Esophagus (tissue), 2 donors: ENCODE measurements around the gene IL10RA. TPM values are rescaled to one million over a fixed set of nuclear protein-coding genes. Genes with fewer than 3 reads are reported as not detected.

Source experiments
- H3K27ac ChIP-seq, 2 donors: one replicate each; pipeline ENCODE4 v1.5.1; 2013; ENCODE audit warnings: low read depth in 2 of 2, mild to moderate bottlenecking in 2 of 2, inconsistent platforms in 1 of 2, low read length in 1 of 2, moderate library complexity in 1 of 2
- H3K27me3 ChIP-seq, 2 donors: one replicate each; pipeline ENCODE4 v1.6.1; 2013; ENCODE audit warnings: low read length in 2 of 2, control low read depth in 1 of 2, mild to moderate bottlenecking in 1 of 2; ENCODE audit not compliant: insufficient read depth in 2 of 2, control insufficient read depth in 1 of 2
- H3K36me3 ChIP-seq, 2 donors: one replicate each; pipeline ENCODE4 v1.6.1; 2013; ENCODE audit warnings: low read length in 1 of 2; ENCODE audit not compliant: control insufficient read depth in 2 of 2, insufficient read depth in 2 of 2
- H3K4me1 ChIP-seq, 2 donors: one replicate each; pipeline ENCODE4 v1.6.1; 2013; ENCODE audit warnings: low read length in 1 of 2; ENCODE audit not compliant: control insufficient read depth in 2 of 2, insufficient read depth in 2 of 2
- H3K4me3 ChIP-seq, 2 donors: one replicate each; pipeline ENCODE4 v1.5.1; 2013; ENCODE audit warnings: low read length in 2 of 2, mild to moderate bottlenecking in 2 of 2, low read depth in 1 of 2, moderate library complexity in 1 of 2
- H3K9me3 ChIP-seq, 2 donors: one replicate each; pipeline ENCODE4 v1.6.1; 2013; ENCODE audit warnings: mild to moderate bottlenecking in 2 of 2, low read depth in 1 of 2, low read length in 1 of 2, moderate library complexity in 1 of 2; ENCODE audit not compliant: control insufficient read depth in 2 of 2, insufficient read depth in 1 of 2
- WGBS, 2 donors: extraction: QIAGEN DNeasy Blood & Tissue Kit; methylation state at CpG; one replicate each; pipeline ENCODE4 v1.1.7; 2013; 5-methylcytosine and 5-hydroxymethylcytosine counted together
- polyA plus RNA-seq, 2 donors: library from polyadenylated mRNA; stranded (reverse); fragments of 200-250 nt; gene quantifications; one replicate each; pipeline ENCODE4 v1.2.3, GENCODE V29; 2013
- donor health status: healthy with polysubstance abuse.
- donor health status: Bipolar disorder and iron deficiency.

Gene IL10RA
- polyA plus RNA-seq, 2 donors: 2.0 to 2.2 TPM

GRCh38 chr11:118027694-118028093 lies 41.5 kb downstream of the IL10RA start:
- Histone ChIP-seq H3K36me3 (no peaks in the 10 kb centered on the region), H3K27ac (no peak overlapping the region), H3K4me1 (no peaks in the 10 kb centered on the region), H3K9me3 (no peaks in the 10 kb centered on the region), H3K4me3 (no peak overlapping the region), H3K27me3 (no peaks in the 10 kb centered on the region)
- WGBS, 2 donors: 87 to 88% methylated on average over 4 of the region's 4 CpGs

DNA sequence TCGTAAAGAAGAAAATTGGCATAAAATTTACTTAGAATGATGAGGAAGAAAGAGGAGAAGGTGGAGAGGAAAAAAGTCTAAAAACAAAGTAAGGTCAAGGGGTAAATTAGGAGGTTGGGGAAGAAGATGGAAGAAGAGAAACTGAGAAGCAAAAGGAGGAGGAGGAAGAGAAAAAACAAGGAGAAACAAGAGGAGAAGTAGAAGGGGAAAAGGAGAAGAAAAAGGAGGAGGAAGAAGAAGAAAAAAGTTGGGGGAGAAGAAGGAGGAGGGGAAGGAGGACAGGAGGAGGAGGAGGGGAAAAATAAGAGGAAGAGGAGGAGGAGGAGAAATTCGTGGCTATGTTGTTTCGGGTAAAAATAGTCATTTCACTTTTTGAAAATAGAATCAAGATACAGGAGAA lies 42.4 kb downstream of the IL10RA start:
- Histone ChIP-seq H3K36me3 (no peaks in the 10 kb centered on the region), H3K27ac (no peak overlapping the region), H3K27me3 (no peaks in the 10 kb centered on the region), H3K4me3 (no peak overlapping the region), H3K4me1 (no peaks in the 10 kb centered on the region), H3K9me3 (no peaks in the 10 kb centered on the region)
- 74 to 77% methylated on average over 3 of the region's 3 CpGs for WGBS, 2 donors

DNA sequence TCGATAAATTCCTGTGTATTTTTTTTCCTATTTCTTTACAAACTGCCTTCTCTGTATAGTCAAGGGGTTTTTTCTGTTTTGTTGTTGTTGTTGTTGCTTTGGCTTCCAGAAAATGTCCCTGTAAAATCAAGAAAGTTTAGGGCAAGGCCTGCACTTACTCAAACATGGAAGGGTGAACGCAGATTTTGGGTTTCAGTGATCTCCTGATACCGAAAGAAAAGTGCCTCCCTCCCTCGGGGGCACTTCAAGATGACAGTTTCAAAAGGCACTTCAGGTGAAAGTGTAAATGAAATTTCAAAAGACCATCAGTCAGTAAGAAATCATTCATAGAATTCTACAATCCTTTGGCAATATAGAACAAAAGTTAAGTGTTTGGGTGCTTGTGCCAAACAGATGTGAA lies 47.2 kb downstream of the IL10RA start:
- H3K36me3 ChIP-seq: no peaks in the 10 kb centered on the region
- no peak overlapping the region for H3K4me3 ChIP-seq
- H3K4me1 ChIP-seq: no peaks in the 10 kb centered on the region
- 66 to 74% methylated on average over 4 of the region's 4 CpGs for WGBS, 2 donors
- H3K27ac ChIP-seq: no peak overlapping the region
- H3K9me3 ChIP-seq: no peaks in the 10 kb centered on the region
- no peaks in the 10 kb centered on the region for H3K27me3 ChIP-seq

DNA sequence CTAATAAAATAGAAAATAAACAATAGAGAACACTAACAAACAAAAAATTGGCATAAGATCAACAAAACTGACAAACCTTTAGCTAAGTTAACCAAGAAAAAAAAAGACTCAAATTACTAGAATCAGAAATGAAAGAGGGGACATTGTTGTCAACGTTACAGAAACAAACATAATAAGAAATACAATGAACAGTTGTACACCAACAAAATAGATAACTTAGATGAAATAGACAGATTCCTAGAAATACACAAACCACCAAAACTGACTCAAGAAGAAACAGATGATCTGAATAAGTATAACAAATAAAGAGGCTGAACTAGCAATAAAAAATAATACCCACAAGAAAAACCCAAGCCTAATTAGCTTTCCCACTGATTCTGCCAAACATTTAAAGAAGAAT lies 55.9 kb downstream of the IL10RA start:
- no peak overlapping the region for H3K27ac ChIP-seq
- no peaks in the 10 kb centered on the region for H3K27me3 ChIP-seq
- H3K36me3 ChIP-seq: no peaks in the 10 kb centered on the region
- no peak overlapping the region for H3K4me3 ChIP-seq
- H3K4me1 ChIP-seq: no peaks in the 10 kb centered on the region
- WGBS, 2 donors: 64 to 69% methylated on average over 1 of the region's 1 CpG
- no peaks in the 10 kb centered on the region for H3K9me3 ChIP-seq

GRCh38 chr11:118042796-118043195 lies 56.6 kb downstream of the IL10RA start:
- Histone ChIP-seq H3K9me3 (no peaks in the 10 kb centered on the region), H3K4me3 (no peak overlapping the region), H3K36me3 (no peaks in the 10 kb centered on the region), H3K27ac (no peak overlapping the region), H3K27me3 (no peaks in the 10 kb centered on the region), H3K4me1 (no peaks in the 10 kb centered on the region)
- 70 to 78% methylated on average over 4 of the region's 4 CpGs for WGBS, 2 donors

- H3K36me3 ChIP-seq: no peaks in the 10 kb centered on the region
- no peaks in the 10 kb centered on the region for H3K27me3 ChIP-seq
- WGBS, 2 donors: 45 to 54% methylated on average over 2 of the region's 2 CpGs
- no peak overlapping the region for H3K4me3 ChIP-seq
- H3K9me3 ChIP-seq: no peaks in the 10 kb centered on the region
- no peak overlapping the region for H3K27ac ChIP-seq
- H3K4me1 ChIP-seq: no peaks in the 10 kb centered on the region
Measured at GRCh38 chr11:118045191-118045590, 59.0 kb downstream of the IL10RA start.

- no peak overlapping the region for H3K27ac ChIP-seq
- H3K9me3 ChIP-seq: no peaks in the 10 kb centered on the region
- no peaks in the 10 kb centered on the region for H3K4me1 ChIP-seq
- WGBS, 2 donors: 37% methylated on average over 5 of the region's 5 CpGs
- no peaks in the 10 kb centered on the region for H3K27me3 ChIP-seq
- H3K36me3 ChIP-seq: no peaks in the 10 kb centered on the region
- H3K4me3 ChIP-seq: no peak overlapping the region
Measured at GRCh38 chr11:118046051-118046963, 60.1 kb downstream of the IL10RA start.

DNA sequence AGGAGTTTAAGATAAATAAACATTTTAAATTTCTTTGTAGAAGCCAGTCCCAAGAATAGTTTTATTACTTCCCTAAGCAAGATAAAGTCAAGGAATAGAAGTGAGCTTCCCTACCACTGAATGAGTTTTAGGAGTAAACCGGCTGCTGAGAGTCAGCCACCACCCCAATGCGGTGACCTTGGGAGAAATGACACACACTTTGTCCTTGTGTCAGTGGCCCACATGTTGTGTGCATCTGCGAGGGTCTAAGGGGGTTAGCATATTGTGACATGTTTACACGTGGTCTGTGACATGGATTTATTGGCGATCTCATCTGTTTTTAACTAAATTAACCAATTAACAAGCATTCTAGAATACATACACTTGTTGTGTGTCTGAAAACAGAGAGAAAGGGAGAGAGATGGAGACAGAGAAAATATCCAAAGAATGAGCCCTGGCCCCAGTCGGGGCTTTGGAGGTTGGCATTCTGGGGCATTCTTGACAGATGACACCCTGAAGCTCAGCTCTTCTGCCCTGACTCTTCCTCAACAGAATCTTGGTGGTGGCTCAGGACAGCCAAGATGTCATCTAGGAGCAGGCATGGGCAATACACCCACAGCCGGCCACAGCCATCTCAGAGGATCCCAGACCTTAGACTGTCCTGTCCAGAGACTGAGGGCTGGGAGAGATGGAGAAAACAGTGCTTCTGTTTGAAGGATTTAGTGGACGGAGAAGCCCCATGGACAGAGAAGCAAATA lies 60.9 kb downstream of the IL10RA start:
- Histone ChIP-seq H3K4me1 (no peaks in the 10 kb centered on the region), H3K4me3 (no peak overlapping the region), H3K36me3 (no peaks in the 10 kb centered on the region), H3K27me3 (no peaks in the 10 kb centered on the region), H3K9me3 (no peaks in the 10 kb centered on the region), H3K27ac (no peak overlapping the region)
- WGBS, 2 donors: 75 to 81% methylated on average over 8 of the region's 8 CpGs

DNA sequence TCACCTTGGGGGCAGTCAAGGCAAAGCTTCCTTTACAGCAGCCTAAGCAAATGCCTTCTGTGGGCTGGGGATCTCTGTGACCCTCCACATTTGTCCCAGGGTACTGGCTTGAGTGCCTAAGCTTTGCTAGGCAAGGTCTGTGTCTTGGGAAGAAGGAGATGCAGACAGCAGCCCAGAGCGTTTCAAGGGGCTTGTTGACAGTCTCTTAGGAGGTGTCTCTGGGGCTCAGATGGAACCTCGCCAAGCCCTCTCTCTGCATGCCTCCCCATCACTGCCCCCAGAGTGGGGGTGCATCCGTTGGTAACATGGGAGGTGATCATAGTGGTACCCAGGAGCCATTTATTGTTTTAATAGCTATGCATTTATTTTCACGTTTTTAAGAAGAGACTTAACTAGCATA lies 61.6 kb downstream of the IL10RA start:
- H3K27me3 ChIP-seq: no peaks in the 10 kb centered on the region
- no peak overlapping the region for H3K27ac ChIP-seq
- no peak overlapping the region for H3K4me3 ChIP-seq
- WGBS, 2 donors: 77 to 93% methylated on average over 4 of the region's 4 CpGs
- no peaks in the 10 kb centered on the region for H3K36me3 ChIP-seq
- H3K9me3 ChIP-seq: no peaks in the 10 kb centered on the region
- H3K4me1 ChIP-seq: no peaks in the 10 kb centered on the region
